ENCODE measurements around the gene KCNJ5. TPM values are rescaled to one million over a fixed set of nuclear protein-coding genes. Genes with fewer than 3 reads are reported as not detected.

The KCNJ5 gene
- polyA plus RNA-seq (2011; rRNA removed), result 0.01 and 0.04 TPM in 2 replicates
- 0.03 and 0.04 TPM in 2 replicates for polyA plus RNA-seq (2012; cell fraction: cytosol; rRNA removed)
- polyA plus RNA-seq (2012; cell fraction: nucleus; rRNA removed), result not detected in 2 replicates
- polyA plus RNA-seq (2017; fragmentation: RNase III; extraction: RNeasy Plus Mini Kit Qiagen cat#74134 plus additional on column Dnase treatment), result 0.04 to 0.09 TPM in 2 of 3 replicates, not detected in the other
- 0.10 TPM in 1 of 2 replicates, not detected in the other for polyA minus RNA-seq (2011; rRNA and poly(A)+ RNA removed)

DNA sequence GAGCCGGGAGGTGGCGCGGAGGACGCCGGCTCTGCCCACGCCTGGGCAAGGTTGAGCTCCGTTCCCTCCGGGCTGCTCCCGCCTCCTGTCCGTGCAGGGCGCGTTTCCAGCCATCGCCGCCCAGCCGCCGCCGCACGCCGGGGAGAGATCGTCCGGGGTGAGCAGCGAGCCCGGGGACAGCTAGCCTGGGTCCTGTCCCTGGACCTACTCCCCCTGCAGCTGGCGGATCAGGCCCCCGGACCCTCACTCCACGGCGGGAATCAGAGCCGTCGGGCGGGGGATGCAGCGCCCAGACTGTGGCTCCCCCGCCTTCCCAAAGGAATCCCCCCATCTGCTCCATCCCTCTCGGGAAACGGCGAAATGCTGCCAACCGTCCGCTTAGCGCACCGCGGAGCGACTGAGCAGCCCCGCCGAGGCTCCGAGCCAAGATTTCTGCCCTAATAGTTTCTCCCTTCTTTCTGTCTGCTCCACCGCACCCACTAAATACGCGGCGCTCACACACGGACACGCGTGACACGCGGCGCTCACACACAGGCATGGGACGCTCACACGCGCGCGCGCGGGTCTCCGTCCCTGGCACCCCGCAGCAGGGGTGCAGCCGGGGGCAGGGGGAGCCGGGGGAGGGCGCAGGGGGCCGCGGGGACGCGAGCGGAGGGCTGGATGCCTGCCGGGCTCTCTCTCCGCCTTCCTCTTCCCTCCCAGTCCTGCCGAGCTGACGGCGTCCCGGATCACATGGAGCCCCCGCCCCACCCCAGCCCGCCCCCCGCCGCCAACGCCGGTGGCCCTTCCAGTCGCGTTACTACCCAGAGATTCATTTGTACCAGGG lies at the start of gene KCNJ5:
TSS of gene KCNJ5 (plus strand) at position 814 of the 826 bp plus-strand sequence. CDS start 19,918 bp downstream, outside the sequence.
- ChIA-PET POLR2A (interaction anchor here (1.1 kb wide), 1 partner anchor 14 kb away, joined by 3 read pairs; no protein-coding TSS in a partner anchor), CTCF (interaction anchor here (1.2 to 6.3 kb wide), 4 partner anchors 15 to 719 kb away, joined by 3 to 46 read pairs (median 4); no protein-coding TSS in a partner anchor)
- 4% methylated on average over 9 of the region's 85 CpGs for WGBS (ENCODE audit: missing lambda C conversion rate)
- no peak for FAIRE-seq
- Histone ChIP-seq H3K4me3 (peak within 1 kb of the TSS; percentile 49), H3K9me3 (no peaks in the 10 kb centered on the region), H3K4me2 (peak within 1 kb of the TSS; percentile 97), H3K27ac (peak within 1 kb of the TSS in 1 of 2 experiments; percentile 37; a peak in 3 of 6 replicates), H3K4me1 (no peaks in the 10 kb centered on the region)
- peak; percentile 7 to 24 for DNase-seq (ENCODE audit: low read depth in 1 of 2, low spot score in 1 of 2)
- ATAC-seq, result peak; percentile 65 to 88
- TF ChIP-seq CBX2 (IDR thresholded peaks at IDR 0.05; ENCODE audit: borderline replicate concordance, low read depth) (no peak), EP300 (IDR thresholded peaks at IDR 0.05) (no peak), TFCP2L1 (CRISPR knock-in tag; IDR thresholded peaks at IDR 0.05) (no peak)
- TF ChIP-seq, protein P1, sequence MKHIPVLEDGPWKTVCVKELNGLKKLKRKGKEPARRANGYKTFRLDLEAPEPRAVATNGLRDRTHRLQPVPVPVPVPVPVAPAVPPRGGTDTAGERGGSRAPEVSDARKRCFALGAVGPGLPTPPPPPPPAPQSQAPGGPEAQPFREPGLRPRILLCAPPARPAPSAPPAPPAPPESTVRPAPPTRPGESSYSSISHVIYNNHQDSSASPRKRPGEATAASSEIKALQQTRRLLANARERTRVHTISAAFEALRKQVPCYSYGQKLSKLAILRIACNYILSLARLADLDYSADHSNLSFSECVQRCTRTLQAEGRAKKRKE (CRISPR knock-in tag; IDR thresholded peaks at IDR 0.05; ENCODE audit: low read depth), result no peak

DNA sequence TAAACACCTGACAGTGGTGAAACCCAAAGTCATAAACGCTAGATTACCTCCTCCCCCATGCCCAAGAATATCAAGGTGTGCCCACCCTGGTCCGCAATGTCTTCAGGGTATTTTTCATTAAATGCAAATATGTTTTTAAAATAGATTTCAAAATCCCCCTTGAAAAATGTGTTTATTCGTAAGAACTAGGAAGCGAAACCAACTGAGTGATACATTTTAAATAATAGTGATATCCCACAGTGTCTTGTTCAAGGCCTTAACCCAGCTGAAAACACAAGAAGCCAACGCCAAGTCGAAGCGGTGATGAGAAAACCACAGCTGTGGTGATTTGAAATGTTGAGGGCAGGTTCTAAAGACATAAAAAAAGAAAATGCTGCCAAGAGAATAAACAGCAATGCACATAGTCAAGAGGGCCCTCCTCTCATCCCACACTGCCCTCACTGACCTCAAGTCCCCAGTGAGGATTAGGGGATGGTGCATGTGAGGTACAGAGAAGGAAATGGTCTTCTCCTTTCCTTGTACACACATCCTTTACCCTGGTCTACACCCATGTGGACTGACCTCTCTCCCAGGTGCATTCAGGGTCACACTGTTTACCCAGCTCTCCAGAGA lies 49.6 kb upstream of the KCNJ5 start:
- Histone ChIP-seq H3K9me3 (no peaks in the 10 kb centered on the region), H3K4me2 (no peak overlapping the region), H3K4me1 (no peaks in the 10 kb centered on the region), H3K4me3 (no peak overlapping the region), H3K27ac (no peak overlapping the region)
- DNase-seq (ENCODE audit: low read depth in 1 of 2, low spot score in 1 of 2) (no peak), ATAC-seq (no peak), FAIRE-seq (no peak)
- TF ChIP-seq NFE2L2 (conservative IDR thresholded peaks at IDR 0.05; ENCODE audit: low read length), result no peak
- TF ChIP-seq ZSCAN20 (CRISPR knock-in tag; IDR thresholded peaks at IDR 0.05), result no peak
- TF ChIP-seq SMC3 (IDR thresholded peaks at IDR 0.05), result no peak
- TF ChIP-seq GATA3 (IDR thresholded peaks at IDR 0.05; ENCODE audit: borderline replicate concordance), result no peak
- TF ChIP-seq HOXB5 (CRISPR knock-in tag; IDR thresholded peaks at IDR 0.05), result no peak
- TF ChIP-seq, protein P1 (CRISPR knock-in tag; IDR thresholded peaks at IDR 0.05; ENCODE audit: low read depth), result no peak
- no peak for TF ChIP-seq NR3C1 (IDR thresholded peaks at IDR 0.05)
- TF ChIP-seq EP300 (IDR thresholded peaks at IDR 0.05), result no peak
- ChIA-PET CTCF (interaction anchor here (1.1 kb wide), 1 partner anchor 684 kb away, joined by 4 read pairs; no protein-coding TSS in a partner anchor), POLR2A (no interaction called here)
- 58% methylated on average over 7 of the region's 7 CpGs for WGBS (ENCODE audit: missing lambda C conversion rate)

DNA sequence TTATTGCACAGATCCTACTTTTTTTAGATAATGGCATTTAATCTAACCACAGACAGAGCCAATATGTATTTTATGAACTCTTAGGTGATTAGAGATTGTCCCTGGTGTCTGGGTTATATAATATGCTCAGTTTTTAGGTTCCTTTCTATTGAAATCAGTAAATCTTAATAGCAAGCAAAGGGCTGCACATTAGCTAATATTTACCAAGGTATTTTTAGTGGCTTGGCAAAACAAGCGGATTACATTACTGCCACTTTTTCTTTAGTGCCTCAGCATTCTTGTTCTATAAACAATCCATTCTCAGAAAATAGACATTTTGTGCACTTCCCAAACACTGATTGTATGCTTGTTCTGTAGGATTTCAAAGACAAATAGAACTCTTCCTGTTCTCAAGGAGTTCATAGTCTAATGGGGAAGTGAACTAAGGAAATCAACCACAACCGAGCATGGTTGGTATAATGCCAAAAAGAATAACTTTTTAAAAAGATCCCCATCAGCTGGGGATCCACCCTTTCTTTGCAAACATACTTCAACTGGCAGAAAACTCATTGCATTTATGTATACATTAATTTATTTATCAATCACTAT lies 47.9 kb upstream of the KCNJ5 start:
- Histone ChIP-seq H3K27ac (no peak overlapping the region), H3K9me3 (no peaks in the 10 kb centered on the region), H3K4me1 (no peaks in the 10 kb centered on the region), H3K4me2 (no peak overlapping the region), H3K4me3 (no peak overlapping the region)
- ATAC-seq (no peak), FAIRE-seq (no peak), DNase-seq (ENCODE audit: low read depth in 1 of 2, low spot score in 1 of 2) (no peak)
- ChIA-PET POLR2A (no interaction called here), CTCF (interaction anchor here (1.5 kb wide), 1 partner anchor 12 kb away, joined by 6 read pairs; no protein-coding TSS in a partner anchor)
- WGBS (ENCODE audit: missing lambda C conversion rate), result 17% methylated on average over 2 of the region's 2 CpGs
- TF ChIP-seq MAZ (IDR thresholded peaks at IDR 0.05; ENCODE audit: borderline replicate concordance, low read depth, low read length), result no peak
- TF ChIP-seq, protein P2, sequence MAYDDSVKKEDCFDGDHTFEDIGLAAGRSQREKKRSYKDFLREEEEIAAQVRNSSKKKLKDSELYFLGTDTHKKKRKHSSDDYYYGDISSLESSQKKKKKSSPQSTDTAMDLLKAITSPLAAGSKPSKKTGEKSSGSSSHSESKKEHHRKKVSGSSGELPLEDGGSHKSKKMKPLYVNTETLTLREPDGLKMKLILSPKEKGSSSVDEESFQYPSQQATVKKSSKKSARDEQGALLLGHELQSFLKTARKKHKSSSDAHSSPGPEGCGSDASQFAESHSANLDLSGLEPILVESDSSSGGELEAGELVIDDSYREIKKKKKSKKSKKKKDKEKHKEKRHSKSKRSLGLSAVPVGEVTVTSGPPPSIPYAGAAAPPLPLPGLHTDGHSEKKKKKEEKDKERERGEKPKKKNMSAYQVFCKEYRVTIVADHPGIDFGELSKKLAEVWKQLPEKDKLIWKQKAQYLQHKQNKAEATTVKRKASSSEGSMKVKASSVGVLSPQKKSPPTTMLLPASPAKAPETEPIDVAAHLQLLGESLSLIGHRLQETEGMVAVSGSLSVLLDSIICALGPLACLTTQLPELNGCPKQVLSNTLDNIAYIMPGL (CRISPR knock-in tag; IDR thresholded peaks at IDR 0.05; ENCODE audit: borderline replicate concordance), result no peak
- TF ChIP-seq, protein P3, sequence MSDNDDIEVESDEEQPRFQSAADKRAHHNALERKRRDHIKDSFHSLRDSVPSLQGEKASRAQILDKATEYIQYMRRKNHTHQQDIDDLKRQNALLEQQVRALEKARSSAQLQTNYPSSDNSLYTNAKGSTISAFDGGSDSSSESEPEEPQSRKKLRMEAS (IDR thresholded peaks at IDR 0.05), result no peak
- no peak for TF ChIP-seq HOXA7 (CRISPR knock-in tag; IDR thresholded peaks at IDR 0.05)
- TF ChIP-seq HOXB5 (CRISPR knock-in tag; IDR thresholded peaks at IDR 0.05), result no peak
- no peak for TF ChIP-seq RNF2 (IDR thresholded peaks at IDR 0.05; ENCODE audit: borderline replicate concordance, low read depth)
- no peak for TF ChIP-seq EHF (CRISPR knock-in tag; IDR thresholded peaks at IDR 0.05)
- TF ChIP-seq HEYL (CRISPR knock-in tag; IDR thresholded peaks at IDR 0.05), result no peak

Measured in A549 (cell line).